Activated T-cell treated with anti-CD3 and anti-CD28 coated beads for 24 hours (primary cell): ENCODE measurements around the gene TNFRSF1B.
A peak's percentile ranks its signal among the peaks of the same experiment; 100 is the strongest.

Source experiments
- DNase-seq: peaks from one replicate; pipeline ENCODE4 v3.0.0-alpha.2; 2020; ENCODE audit warnings: low read depth

TNFRSF1B gene

GRCh38 chr1:12158357-12159092 lies 8.3 kb upstream of the TNFRSF1B start:
- no peak for DNase-seq

DNA sequence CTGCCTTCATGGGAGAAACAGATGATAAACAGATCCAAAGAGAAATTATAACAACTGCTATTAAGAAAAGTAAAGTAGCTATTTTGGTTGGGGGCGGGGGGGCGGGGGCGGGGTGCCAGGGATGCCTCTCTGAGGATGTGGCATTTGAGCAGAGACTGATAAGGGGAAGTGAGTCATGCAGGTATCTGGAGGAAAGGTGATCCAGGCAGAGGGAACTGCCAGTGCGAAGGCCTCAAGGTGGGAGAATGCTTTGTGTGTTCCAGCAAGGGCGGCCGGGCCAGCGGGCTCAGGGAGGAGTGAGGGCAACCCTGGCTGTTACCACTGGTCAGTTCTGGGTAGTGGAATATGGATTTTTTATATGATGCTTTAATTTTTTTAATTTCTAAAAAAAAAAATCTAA lies 7.0 kb upstream of the TNFRSF1B start:
- no peak for DNase-seq

DNA sequence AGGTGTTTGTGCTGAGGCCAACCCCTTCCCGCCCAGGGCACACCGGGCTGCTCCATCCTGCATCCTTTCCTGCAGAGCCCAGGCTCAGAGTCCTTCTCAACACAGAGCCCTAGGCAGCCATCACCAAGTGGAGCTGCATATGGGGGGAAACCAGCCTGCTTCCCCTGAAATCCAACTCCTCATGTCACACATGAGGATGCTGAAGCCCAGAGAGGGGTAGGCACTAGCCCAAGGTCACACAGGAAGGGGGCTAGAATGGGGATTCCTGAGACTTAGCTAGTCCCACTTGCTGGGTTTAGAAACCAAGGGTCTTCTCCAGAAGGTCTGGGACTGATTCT lies 5.5 kb upstream of the TNFRSF1B start:
- DNase-seq: no peak

- DNase-seq: peak; percentile 68
Observed at GRCh38 chr1:12161662-12162458, 4.9 kb upstream of the TNFRSF1B start.

DNA sequence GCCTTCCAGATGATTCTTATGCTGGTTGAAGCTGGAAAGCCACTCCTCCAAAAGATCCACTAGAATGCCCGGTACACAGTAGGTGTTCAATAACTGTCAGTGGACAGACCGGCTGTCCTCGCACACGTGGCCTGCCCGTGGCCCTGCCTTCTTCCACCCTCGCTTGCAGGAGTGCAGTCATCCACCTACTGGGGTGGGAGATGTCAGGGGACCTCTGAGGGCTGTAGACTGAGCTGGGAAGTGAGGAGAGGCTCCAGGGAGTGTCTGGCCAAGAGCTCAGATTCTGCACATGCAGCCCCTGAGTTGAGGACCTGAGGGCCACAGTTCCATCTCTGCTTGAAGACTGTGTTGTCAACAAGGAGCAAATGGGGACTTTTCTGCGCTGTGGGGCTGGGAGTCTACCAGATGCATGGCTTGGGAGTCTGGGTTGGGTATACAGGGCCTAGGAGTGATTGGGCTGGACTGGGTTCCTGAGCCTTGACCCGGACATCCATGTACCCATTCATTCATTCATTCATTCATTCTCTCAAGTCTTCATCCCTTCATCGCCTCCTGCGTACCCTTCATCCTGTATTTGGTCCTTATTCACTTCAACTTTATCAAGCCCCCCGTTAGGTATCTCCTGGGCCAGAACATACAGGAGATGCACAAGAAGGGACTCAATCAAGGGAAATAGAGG lies 4.2 kb upstream of the TNFRSF1B start:
- no peak for DNase-seq

GRCh38 chr1:12163210-12163609 lies 3.6 kb upstream of the TNFRSF1B start:
- no peak for DNase-seq

DNA sequence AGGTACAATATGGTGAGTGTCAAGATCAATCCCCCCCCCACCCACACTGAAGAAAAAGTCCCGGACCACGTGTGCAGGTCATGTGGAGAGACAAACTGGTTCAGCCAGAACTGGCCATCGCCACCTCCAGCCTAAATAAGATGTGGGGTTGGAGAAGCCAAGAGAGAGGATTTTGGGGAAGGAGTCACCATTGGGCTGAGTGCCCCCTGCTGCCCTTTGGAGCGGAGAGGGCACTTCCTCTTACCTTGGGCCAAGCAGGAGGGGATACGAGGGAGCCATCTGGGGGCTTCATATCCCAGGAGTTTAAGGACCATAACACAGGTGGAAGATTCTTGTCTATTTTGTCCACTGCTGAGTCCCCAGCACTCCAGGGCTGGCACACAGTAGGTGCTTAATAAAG lies 2.6 kb upstream of the TNFRSF1B start:
- DNase-seq: no peak

- no peak for DNase-seq
Observed at GRCh38 chr1:12165342-12165741, 1.4 kb upstream of the TNFRSF1B start.

DNA sequence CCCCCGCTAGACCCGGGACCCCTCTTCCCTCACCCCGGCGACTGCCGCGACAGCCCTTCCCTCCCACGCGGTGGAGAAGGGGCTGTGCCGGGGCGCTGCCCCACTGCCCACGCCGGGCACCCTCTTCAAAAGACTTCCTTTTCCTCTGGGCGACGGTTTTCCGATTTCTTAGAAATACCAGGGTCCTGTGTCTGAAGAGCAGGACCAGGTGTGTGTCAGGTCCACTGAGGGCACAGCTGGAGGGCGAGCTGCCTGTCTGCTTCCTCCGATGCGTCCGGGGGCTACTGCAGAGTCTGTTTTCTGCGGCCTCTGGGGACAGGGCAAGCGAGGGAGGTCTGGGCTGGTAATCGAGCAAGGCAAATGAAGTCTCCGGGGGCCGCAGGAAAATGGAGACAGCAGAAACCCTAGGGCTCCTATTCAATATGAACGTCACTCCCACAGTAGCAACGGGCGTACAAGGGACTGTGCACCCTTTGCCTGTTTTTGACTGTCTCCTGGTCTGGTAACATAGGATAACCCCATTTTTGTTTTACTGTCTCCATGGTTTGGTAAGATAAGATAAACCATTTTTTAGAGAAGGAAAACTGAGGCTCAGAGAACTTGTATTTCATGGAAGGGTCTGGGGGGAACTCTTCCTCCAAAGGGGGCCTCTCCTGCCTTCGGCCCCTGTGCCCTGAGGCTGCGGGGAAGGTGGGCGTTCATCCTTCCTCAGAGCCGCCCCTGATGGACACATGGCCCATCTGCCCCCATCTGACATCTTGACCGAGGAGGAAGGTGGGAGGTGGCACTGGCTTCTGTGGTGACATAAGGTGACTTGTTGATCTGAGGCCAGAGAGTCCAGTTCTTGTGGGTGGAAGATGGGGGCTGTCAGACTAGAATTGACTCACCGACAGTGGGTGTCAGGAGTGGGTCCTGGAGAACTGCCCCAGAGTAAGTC lies 970 bp downstream of the TNFRSF1B start:
- no peak for DNase-seq

- DNase-seq: no peak
Observed at GRCh38 chr1:12168451-12169160, 1.8 kb downstream of the TNFRSF1B start.

DNA sequence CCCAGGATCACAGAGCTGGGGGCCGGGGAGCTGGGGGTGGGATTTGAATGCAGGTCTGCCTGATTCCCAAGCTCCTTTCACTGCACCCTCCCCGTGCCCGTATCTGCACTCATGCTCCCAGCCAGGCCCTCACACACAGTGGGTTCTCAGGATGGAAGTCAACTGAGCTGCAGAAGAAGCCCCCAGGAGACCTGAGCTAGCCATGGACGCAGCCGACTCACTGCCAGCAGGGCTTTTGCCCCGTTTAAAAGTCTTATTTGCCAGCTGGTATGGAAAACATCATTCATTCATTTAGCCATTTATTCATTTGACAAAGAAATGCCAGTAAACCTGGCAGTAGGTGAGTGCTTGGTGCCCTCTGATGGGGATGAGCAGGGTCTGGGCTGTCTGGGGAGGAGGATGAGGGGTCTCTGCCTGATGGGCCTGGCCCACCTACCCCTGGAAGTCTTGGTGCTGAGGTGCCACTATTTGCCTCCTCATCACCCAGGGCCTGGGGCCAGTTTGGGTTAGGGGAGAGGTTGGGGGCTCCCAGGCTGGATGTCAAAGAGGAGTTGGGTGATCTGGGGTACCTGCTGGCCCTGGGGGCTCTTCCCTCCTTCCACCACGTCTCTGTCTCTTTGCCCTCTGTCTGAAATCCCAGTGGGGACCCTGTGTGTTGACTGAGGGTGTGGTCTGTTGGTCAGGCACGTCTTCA lies 2.8 kb downstream of the TNFRSF1B start:
- no peak for DNase-seq

GRCh38 chr1:12170263-12170671 lies 3.5 kb downstream of the TNFRSF1B start:
- DNase-seq: no peak

DNA sequence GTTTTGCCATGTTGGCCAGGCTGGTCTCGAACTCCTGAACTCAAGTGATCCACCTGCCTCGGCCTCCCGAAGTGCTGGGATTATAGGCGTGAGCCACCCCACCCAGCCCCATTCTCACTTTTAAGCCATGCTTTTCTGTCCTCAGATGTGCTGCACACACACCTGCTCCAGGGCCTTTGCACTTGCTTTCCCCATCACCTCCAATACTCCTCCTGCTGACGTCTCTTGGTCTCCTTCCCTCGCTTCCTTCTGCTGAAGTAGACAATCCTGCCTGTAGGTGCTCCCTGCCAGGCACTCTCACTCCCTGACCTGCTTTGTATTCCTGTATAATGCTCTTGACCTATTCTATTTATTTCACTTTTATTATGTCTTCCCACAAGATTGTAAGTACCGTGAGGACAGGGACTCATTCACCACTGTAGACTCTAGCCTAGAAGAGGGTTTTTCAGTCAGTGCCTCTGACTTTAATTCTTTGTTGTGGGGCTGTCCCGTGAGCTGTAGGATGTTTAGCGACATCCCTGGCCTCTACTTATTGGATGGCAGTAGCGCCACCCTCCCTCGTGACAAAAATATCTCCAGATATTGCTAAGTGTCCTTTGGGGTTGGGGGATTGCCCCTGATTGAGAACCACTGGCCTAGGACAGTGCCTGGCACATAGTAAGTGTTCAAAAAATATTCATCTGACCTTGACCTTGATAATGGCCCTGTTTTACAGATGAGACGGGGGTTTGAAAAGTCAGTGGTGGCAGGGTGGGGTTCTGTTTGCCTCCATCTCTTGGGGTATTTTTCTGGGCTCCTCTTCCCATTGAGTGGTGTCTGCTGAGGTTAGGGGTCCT lies 4.6 kb downstream of the TNFRSF1B start:
- no peak for DNase-seq

GRCh38 chr1:12172042-12172851 lies 5.5 kb downstream of the TNFRSF1B start:
- DNase-seq: no peak

DNA sequence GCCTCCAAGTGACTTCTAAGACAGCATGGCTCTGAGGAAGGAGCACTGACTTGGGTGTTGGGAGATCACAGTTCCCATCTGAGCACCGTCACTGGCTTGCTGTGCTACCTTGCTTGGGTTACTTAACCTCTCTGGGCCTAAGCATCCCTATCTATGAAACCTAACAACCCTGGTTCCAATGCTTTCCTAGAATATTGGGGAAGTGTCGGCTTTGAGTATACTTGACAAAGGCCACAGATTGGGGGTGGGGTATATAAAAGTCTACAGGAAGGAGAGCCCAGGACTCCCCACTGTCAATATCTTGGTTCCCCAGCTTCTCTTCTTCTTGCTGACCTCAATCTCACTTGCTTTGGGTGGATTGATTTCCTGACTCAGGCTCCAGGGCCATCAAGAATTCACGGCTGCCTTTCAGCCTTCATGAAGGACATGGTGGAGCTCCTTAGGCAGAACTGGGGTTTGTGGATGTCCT lies 6.3 kb downstream of the TNFRSF1B start:
- no peak for DNase-seq

GRCh38 chr1:12173631-12174121 lies 6.9 kb downstream of the TNFRSF1B start:
- peak; percentile 84 for DNase-seq

- no peak for DNase-seq
Observed at GRCh38 chr1:12174924-12175810, 8.4 kb downstream of the TNFRSF1B start.
